ENCODE data around the gene CUL1.
A peak's percentile ranks its signal among the peaks of the same experiment; 100 is the strongest.

The CUL1 gene

GRCh38 chr7:148761499-148762278 is 63.0 kb downstream of the CUL1 start:
- TF ChIP-seq CTCF (IDR thresholded peaks at IDR 0.05; ENCODE audit: control insufficient read depth, insufficient read depth, low read depth, low read length, missing control alignments): no peak
- DNase-seq (ENCODE audit: low read depth): no peak
- H3K4me3 ChIP-seq (ENCODE audit: control insufficient read depth, low read depth, low read length): no peak overlapping the region

DNA sequence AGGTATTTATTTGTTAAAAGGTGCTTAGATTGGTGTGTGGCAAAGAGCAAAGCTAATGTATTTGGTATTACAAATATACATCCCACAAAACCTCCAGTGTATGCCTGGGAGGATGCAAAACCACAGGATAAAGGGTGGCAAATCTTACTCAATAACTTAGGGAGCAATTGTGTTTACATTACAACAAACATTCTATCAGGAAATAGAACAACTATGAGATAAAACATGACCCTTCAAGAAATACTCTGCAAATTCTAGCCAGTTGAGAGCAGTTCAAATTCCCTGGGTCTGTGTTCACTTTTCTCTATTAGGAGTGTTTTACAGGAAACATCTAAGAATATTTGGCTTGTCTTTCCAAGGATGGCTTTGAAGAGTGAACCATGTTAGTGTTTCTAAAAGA is 64.9 kb downstream of the CUL1 start:
- TF ChIP-seq CTCF (IDR thresholded peaks at IDR 0.05; ENCODE audit: control insufficient read depth, insufficient read depth, low read depth, low read length, missing control alignments): no peak
- no peak for DNase-seq (ENCODE audit: low read depth)
- no peak overlapping the region for H3K4me3 ChIP-seq (ENCODE audit: control insufficient read depth, low read depth, low read length)

GRCh38 chr7:148770004-148770403 is 71.3 kb downstream of the CUL1 start:
- H3K4me3 ChIP-seq (ENCODE audit: control insufficient read depth, low read depth, low read length): no peak overlapping the region
- DNase-seq (ENCODE audit: low read depth): no peak
- no peak for TF ChIP-seq CTCF (IDR thresholded peaks at IDR 0.05; ENCODE audit: control insufficient read depth, insufficient read depth, low read depth, low read length, missing control alignments)

DNA sequence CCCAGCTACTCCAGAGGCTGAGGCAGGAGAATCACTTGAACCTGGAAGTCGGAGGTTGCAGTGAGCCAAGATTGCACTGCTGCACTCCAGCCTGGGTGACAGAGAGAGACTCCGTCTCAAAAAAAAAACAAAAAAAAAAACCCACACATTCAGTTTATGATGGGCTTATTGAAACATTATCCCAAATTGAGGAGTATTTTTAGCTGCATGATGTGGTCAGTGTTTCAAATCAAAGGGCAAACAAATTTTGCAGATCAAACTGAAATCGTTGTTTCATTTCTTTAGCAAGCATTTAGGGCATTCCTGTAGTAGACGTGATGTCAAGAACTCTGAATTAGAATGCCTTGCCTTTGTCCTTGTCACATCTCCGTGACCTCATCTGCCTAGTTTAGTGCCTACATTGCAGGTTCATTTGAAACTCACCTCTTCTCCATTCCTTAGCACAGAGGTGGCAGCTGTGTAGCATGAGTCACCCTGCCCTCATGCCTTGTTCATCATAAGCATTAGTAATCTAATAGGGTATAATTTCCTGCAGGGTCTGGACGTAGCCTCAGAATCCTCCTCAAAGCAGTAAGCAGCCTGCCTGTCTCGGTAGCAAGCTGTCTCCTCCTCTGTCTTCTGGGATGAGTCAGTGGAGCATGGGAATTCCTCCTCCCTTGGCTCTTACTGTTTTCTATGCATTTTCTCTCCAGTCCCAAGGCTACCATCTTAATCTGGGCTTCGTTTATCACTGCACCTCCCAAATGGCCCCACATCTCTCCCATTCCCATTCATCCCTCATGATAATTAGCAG is 73.8 kb downstream of the CUL1 start:
- H3K4me3 ChIP-seq (ENCODE audit: control insufficient read depth, low read depth, low read length): no peak overlapping the region
- DNase-seq (ENCODE audit: low read depth): peak; percentile 67
- TF ChIP-seq CTCF (IDR thresholded peaks at IDR 0.05; ENCODE audit: control insufficient read depth, insufficient read depth, low read depth, low read length, missing control alignments): no peak

- DNase-seq (ENCODE audit: low read depth): no peak
- no peak overlapping the region for H3K4me3 ChIP-seq (ENCODE audit: control insufficient read depth, low read depth, low read length)
- TF ChIP-seq CTCF (IDR thresholded peaks at IDR 0.05; ENCODE audit: control insufficient read depth, insufficient read depth, low read depth, low read length, missing control alignments): no peak
Measured at GRCh38 chr7:148773334-148773733, 74.6 kb downstream of the CUL1 start.

- no peak overlapping the region for H3K4me3 ChIP-seq (ENCODE audit: control insufficient read depth, low read depth, low read length)
- DNase-seq (ENCODE audit: low read depth): no peak
- no peak for TF ChIP-seq CTCF (IDR thresholded peaks at IDR 0.05; ENCODE audit: control insufficient read depth, insufficient read depth, low read depth, low read length, missing control alignments)
Measured at GRCh38 chr7:148774471-148774870, 75.8 kb downstream of the CUL1 start.

Measured in AG09309 (cell line).